GM12878 (cell line): Measurements from ENCODE around the gene PRKCG. TPM values are rescaled to one million over a fixed set of nuclear protein-coding genes. Genes with fewer than 3 reads are reported as not detected.

Experiments
- ATAC-seq: fragments of 200-7000 bp; cut with Tn5 transposase; 3 replicates; pipeline ENCODE4 v1.9.1; 2020; ENCODE audit warnings: mild to moderate bottlenecking, moderate library complexity
- BruUV-seq: library from RNA; stranded (reverse); fragments of 400-500 nt; replicated peaks from 2 replicates; lab custom pipeline; 2021; lab: Mats Ljungman, UMichigan
- CTCF ChIA-PET: fragments of 300-600 bp; sonication (Branson Sonifier 250); formaldehyde crosslinking; extraction: SDS; loops from one replicate; lab custom pipeline; 2021; ENCODE audit warnings: inconsistent platforms; lab: Yijun Ruan, JAX
- POLR2A ChIA-PET: fragments of 350-600 bp; formaldehyde crosslinking; extraction: SDS; loops from one replicate; lab custom pipeline; 2021; ENCODE audit warnings: inconsistent platforms; lab: Charles Lee
- RAD21 ChIA-PET: fragments of 300-600 bp; sonication (Branson Sonifier 250); formaldehyde crosslinking; loops from one replicate; lab custom pipeline; 2023; ENCODE audit warnings: antibody characterized with exemption; ENCODE audit not compliant: unreplicated experiment; lab: Charles Lee
- SMC1A ChIA-PET: fragments of 300-600 bp; sonication (Branson Sonifier 250); formaldehyde crosslinking; loops from one replicate; lab custom pipeline; 2023; ENCODE audit not compliant: unreplicated experiment, uncharacterized antibody; lab: Charles Lee
- DNase-seq: peaks from one replicate; pipeline ENCODE4 v3.0.0-alpha.2; 2011; ENCODE audit warnings: low read depth, low spot score
- FAIRE-seq: peaks from 3 replicates; lab custom pipeline; 2011; peaks lifted over from hg19 to GRCh38; lab: Jason Lieb, UNC
- H2AFZ ChIP-seq: 2 replicates; pipeline ENCODE4 v1.6.0; 2011; ENCODE audit warnings: low read depth, low read length, control low read depth; ENCODE audit not compliant: control insufficient read depth
- H3K27ac ChIP-seq: 2 replicates; pipeline ENCODE4 v1.5.1; 2011; ENCODE audit warnings: control low read depth; ENCODE audit not compliant: control insufficient read depth, insufficient read depth
- H3K27me3 ChIP-seq, 2 experiments: replicated peaks in 1 of 2; 2 replicates each; pipeline versions ENCODE4 v1.6.0 to v1.6.1; 2011; ENCODE audit warnings: low read length in 1 of 2; ENCODE audit not compliant: control insufficient read depth in 2 of 2, insufficient read depth in 2 of 2
- H3K36me3 ChIP-seq, 2 experiments: 2 replicates each; pipeline ENCODE4 v1.5.1; 2011; ENCODE audit warnings: low read length in 1 of 2; ENCODE audit not compliant: control insufficient read depth in 2 of 2, insufficient read depth in 2 of 2
- H3K4me1 ChIP-seq: 2 replicates; pipeline ENCODE4 v1.6.1; 2011; ENCODE audit warnings: mild to moderate bottlenecking, low read length, moderate library complexity, mixed read lengths; ENCODE audit not compliant: control insufficient read depth, insufficient read depth
- H3K4me2 ChIP-seq: 2 replicates; pipeline ENCODE4 v1.6.0; 2011; ENCODE audit warnings: control low read depth; ENCODE audit not compliant: control insufficient read depth, insufficient read depth
- H3K4me3 ChIP-seq: fragments of 200-600 bp; sonication (generic); 2 replicates; pipeline ENCODE4 v1.5.1; 2016
- H3K79me2 ChIP-seq: 2 replicates; pipeline ENCODE4 v1.6.0; 2011; ENCODE audit warnings: low read length; ENCODE audit not compliant: control insufficient read depth, insufficient read depth
- H3K9ac ChIP-seq: 2 replicates; pipeline ENCODE4 v1.8.0; 2011; ENCODE audit warnings: low read length, control low read depth, mixed read lengths; ENCODE audit not compliant: control insufficient read depth, insufficient read depth
- H3K9me3 ChIP-seq: replicated peaks from 3 replicates; pipeline ENCODE4 v1.5.1; 2011; ENCODE audit warnings: mild to moderate bottlenecking, low read length; ENCODE audit not compliant: control insufficient read depth, insufficient read depth
- H4K20me1 ChIP-seq: 2 replicates; pipeline ENCODE4 v1.6.0; 2011; ENCODE audit not compliant: control insufficient read depth, insufficient read depth
- ATF2 ChIP-seq: IDR thresholded peaks from 2 replicates; pipeline ENCODE4 v1.6.1; 2012; ENCODE audit warnings: low read length, inconsistent platforms
- RAD51 ChIP-seq: fragments of 450-650 bp; IDR thresholded peaks from 2 replicates; pipeline ENCODE4 v1.6.1; 2016; ENCODE audit warnings: moderate library complexity, mild to moderate bottlenecking, inconsistent platforms
- RUNX3 ChIP-seq: IDR thresholded peaks from 2 replicates; pipeline ENCODE4 v1.6.1; 2012; ENCODE audit warnings: low read length, inconsistent platforms
- SMAD1 ChIP-seq: fragments of 450-650 bp; IDR thresholded peaks from 2 replicates; pipeline ENCODE4 v1.6.1; 2018; ENCODE audit warnings: mild to moderate bottlenecking, low read depth; ENCODE audit not compliant: partially characterized antibody
- SRF ChIP-seq, 2 experiments: IDR thresholded peaks; 2 replicates each; pipeline ENCODE4 v1.6.1; 2011; ENCODE audit warnings: low read depth in 2 of 2, low read length in 2 of 2, mild to moderate bottlenecking in 1 of 2, moderate library complexity in 1 of 2
- TARDBP ChIP-seq: IDR thresholded peaks from 2 replicates; pipeline ENCODE4 v1.6.1; 2016; ENCODE audit warnings: borderline replicate concordance
- ZNF24 ChIP-seq: fragments of 450-650 bp; IDR thresholded peaks from 2 replicates; pipeline ENCODE4 v1.6.1; 2017; ENCODE audit warnings: antibody characterized with exemption, mild to moderate bottlenecking
- ZNF384 ChIP-seq: IDR thresholded peaks from 2 replicates; pipeline ENCODE4 v1.6.1; 2012; ENCODE audit warnings: low read depth, mild to moderate bottlenecking, low read length, improper control_type of control experiment, borderline replicate concordance
- ZNF622 ChIP-seq: fragments of 450-650 bp; IDR thresholded peaks from 2 replicates; pipeline ENCODE4 v1.6.1; 2017; ENCODE audit warnings: mild to moderate bottlenecking, inconsistent platforms
- ZNF687 ChIP-seq: fragments of 450-650 bp; IDR thresholded peaks from 2 replicates; pipeline ENCODE4 v1.6.1; 2017; ENCODE audit warnings: mild to moderate bottlenecking, moderate library complexity
- WGBS: methylation state at CpG from one replicate; pipeline ENCODE4 v1.1.6; 2016; ENCODE audit warnings: low lambda C conversion rate; ENCODE audit not compliant: insufficient replicate concordance, insufficient coverage; ENCODE audit errors: missing lambda C conversion rate; 5-methylcytosine and 5-hydroxymethylcytosine counted together
- in situ Hi-C: fragments of 300-500 bp; cut with MboI; formaldehyde crosslinking; loops from 9 replicates; pipeline ENCODE4 v1.14.3; 2018; ENCODE audit warnings: mixed read lengths
- intact Hi-C: fragments of 100-400 bp; cut with micrococcal nuclease; formaldehyde crosslinking; loops from one replicate; pipeline ENCODE4 v1.14.2; 2022; ENCODE audit not compliant: unreplicated experiment
- polyA plus RNA-seq, 11 experiments: library from polyadenylated mRNA; depleted of rRNA in 4 of 11; unstranded in 6 of 11; stranded (reverse) in 5 of 11; fragments of >200 nt; fragmentation: Nextera tagmentation in 4 of 11; fragmentation: Illumina TruSeq in 1 of 11; extraction: Ambion mirVana in 4 of 11; extraction: Trizol in 1 of 11; gene quantifications; 1 replicate in 1 of 11; 2 replicates in 10 of 11; pipeline versions ENCODE4 v1.2.1 to v1.2.3, GENCODE V29; 2011 to 2016; ENCODE audit warnings: inconsistent platforms in 2 of 11, missing spikeins in 2 of 11, low read depth in 1 of 11
- total RNA-seq, 4 experiments: library from RNA; depleted of rRNA in 3 of 4; stranded (reverse); fragments of >200 nt in 3 of 4; fragmentation: Illumina TruSeq in 1 of 4; extraction: Trizol in 1 of 4; gene quantifications; 2 replicates each; pipeline versions ENCODE4 v1.2.1 to v1.2.3, GENCODE V29; 2013 to 2021

PRKCG gene
- total and polyA plus RNA-seq, 10 of the 15 experiments (the other 5 are each of a cell fraction or from before 2014, with no cell fraction given), result not detected

GRCh38 chr19:53876651-53877224 is 5.3 kb upstream of the PRKCG start:
- Histone ChIP-seq H3K4me2 (no peak overlapping the region), H4K20me1 (no peaks in the 10 kb centered on the region), H2AFZ (no peak overlapping the region), H3K9me3 (no peaks in the 10 kb centered on the region; the same call in 2 of the 3 replicates), H3K36me3 (no peaks in the 10 kb centered on the region), H3K4me1 (no peaks in the 10 kb centered on the region), H3K27me3 (no peaks in the 10 kb centered on the region), H3K9ac (no peak overlapping the region), H3K4me3 (no peak overlapping the region), H3K27ac (no peak overlapping the region), H3K79me2 (no peaks in the 10 kb centered on the region)
- ChIA-PET SMC1A (no interaction called here), POLR2A (no interaction called here), CTCF (interaction anchor here (1.2 kb wide), 1 partner anchor 147 kb away, joined by 3 read pairs; no protein-coding TSS in a partner anchor), RAD21 (no interaction called here)
- FAIRE-seq (no peak), ATAC-seq (no peak), DNase-seq (no peak)
- BruUV-seq, result no TSS peak
- intact Hi-C loops (no loop called here), in situ Hi-C loops (no loop called here)
- WGBS, result 10% methylated on average over 5 of the region's 6 CpGs
- no peak for TF ChIP-seq RAD51
- TF ChIP-seq ATF2, result no peak
- TF ChIP-seq ZNF687, result no peak
- no peak for TF ChIP-seq ZNF24
- no peak for TF ChIP-seq RUNX3
- TF ChIP-seq SMAD1, result no peak
- no peak for TF ChIP-seq TARDBP
- no peak for TF ChIP-seq ZNF622
- TF ChIP-seq SRF (IDR thresholded peaks at IDR 0.05; ENCODE audit: low read depth in 2 of 2, low read length in 2 of 2), result no peak
- TF ChIP-seq ZNF384, result no peak
